T-helper 17 cell (primary cell): ENCODE results near the gene ATN1. TPM values are rescaled to one million over a fixed set of nuclear protein-coding genes. Genes with fewer than 3 reads are reported as not detected.
A peak's percentile ranks its signal among the peaks of the same experiment; 100 is the strongest.
"Not testable (repeated sequence)": the region's sequence is repeated elsewhere in the genome, so short reads cannot be mapped to it uniquely, and the experiment has no call there.

Experiments
- ATAC-seq: fragments of 150-1000 bp; cut with Tn5 transposase; 2 replicates; pipeline ENCODE4 v1.10.0; 2021; ENCODE audit warnings: mild to moderate bottlenecking, moderate library complexity
- DNase-seq, 3 donors: peaks; one replicate each; pipeline versions ENCODE4 v3.0.0 to v3.0.0-alpha.2; 2020 to 2021
- H3K9me3 ChIP-seq: one replicate; pipeline ENCODE4 v1.7.0; 2013; ENCODE audit warnings: low read length, mild to moderate bottlenecking; ENCODE audit not compliant: control insufficient read depth, poor library complexity, severe bottlenecking
- H3K27ac Mint-ChIP-seq: one replicate; pipeline ENCODE4 v1.8.0; 2022; ENCODE audit warnings: mild to moderate bottlenecking, moderate library complexity, mixed read lengths
- H3K27me3 Mint-ChIP-seq: one replicate; pipeline ENCODE4 v1.8.0; 2022; ENCODE audit warnings: mixed read lengths
- H3K36me3 Mint-ChIP-seq: one replicate; pipeline ENCODE4 v1.8.0; 2022; ENCODE audit warnings: low read depth, mixed read lengths
- H3K4me1 Mint-ChIP-seq: one replicate; pipeline ENCODE4 v1.8.0; 2022; ENCODE audit warnings: mild to moderate bottlenecking, mixed read lengths
- H3K4me3 Mint-ChIP-seq: one replicate; pipeline ENCODE4 v1.8.0; 2022; ENCODE audit warnings: mild to moderate bottlenecking, moderate library complexity, mixed read lengths
- total RNA-seq, 4 donors: library from RNA in 2 of 4; stranded (reverse) in 2 of 4; gene quantifications; one replicate each; pipeline ENCODE4 v1.2.3 and lab custom pipeline; 2022 to 2026

The ATN1 gene
- 10 to 100 TPM; 24.1 to 28.9 TPM for total RNA-seq
- total RNA-seq (lab: John Stamatoyannopoulos, UW), result 6.1 to 9.6 reads per million in 2 donors

GRCh38 chr12:6927379-6928021 lies at the start of gene ATN1:
ATN1 (plus strand) TSS chr12:6927959; CDS start chr12:6934002, 6,043 bp downstream.
- Mint-ChIP-seq H3K36me3 (no peaks in the 10 kb centered on the region), H3K4me3 (peak within 1 kb of the TSS; percentile 98), H3K4me1 (peaks cover 48% of the 10 kb centered on the region), H3K27ac (peak within 1 kb of the TSS; percentile 97), H3K27me3 (no peaks in the 10 kb centered on the region)
- no peaks in the 10 kb centered on the region for H3K9me3 ChIP-seq
- DNase-seq, result peak in 2 of 3 donors; percentile 25 to 36
- ATAC-seq, result peak; percentile 30

DNA sequence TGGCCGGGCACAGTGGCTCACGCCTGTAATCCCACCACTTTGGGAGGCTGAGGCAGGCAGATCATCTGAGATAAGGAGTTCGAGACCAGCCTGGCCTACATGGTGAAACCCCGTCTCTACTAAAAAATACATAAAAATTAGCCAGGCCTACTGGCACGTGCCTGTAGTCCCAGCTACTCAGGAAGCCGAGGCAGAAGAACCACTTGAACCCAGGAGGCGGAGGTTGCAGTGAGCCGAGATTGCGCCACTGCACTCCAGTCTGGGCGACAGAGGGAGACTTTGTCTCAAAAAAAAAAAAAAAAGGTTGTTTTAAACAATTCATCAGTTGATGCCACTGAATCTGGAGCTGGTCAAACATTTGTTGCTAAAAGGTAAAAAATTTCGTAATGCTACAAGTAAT lies 47.9 kb upstream of the ATN1 start:
- not testable (repeated sequence) for H3K27me3 Mint-ChIP-seq, H3K27ac Mint-ChIP-seq, H3K4me3 Mint-ChIP-seq, H3K9me3 ChIP-seq, H3K4me1 Mint-ChIP-seq, ATAC-seq, H3K36me3 Mint-ChIP-seq, DNase-seq

- ATAC-seq (no peak), DNase-seq (no peak)
- Mint-ChIP-seq H3K4me3 (no peak overlapping the region), H3K27me3 (no peaks in the 10 kb centered on the region), H3K36me3 (no peaks in the 10 kb centered on the region), H3K27ac (no peak overlapping the region), H3K4me1 (no peaks in the 10 kb centered on the region)
- no peaks in the 10 kb centered on the region for H3K9me3 ChIP-seq
These were observed 44.5 kb upstream of the ATN1 start for GRCh38 chr12:6883252-6883651.

- H3K36me3 Mint-ChIP-seq, result no peaks in the 10 kb centered on the region
- ATAC-seq (no peak), DNase-seq (no peak)
- no peak overlapping the region for H3K4me3 Mint-ChIP-seq
- H3K4me1 Mint-ChIP-seq, result no peaks in the 10 kb centered on the region
- H3K27ac Mint-ChIP-seq, result no peak overlapping the region
- H3K9me3 ChIP-seq, result no peaks in the 10 kb centered on the region
- no peaks in the 10 kb centered on the region for H3K27me3 Mint-ChIP-seq
These were observed 44.1 kb upstream of the ATN1 start for GRCh38 chr12:6883683-6884082.

- Mint-ChIP-seq H3K4me1 (no peaks in the 10 kb centered on the region), H3K27ac (no peak overlapping the region), H3K4me3 (no peak overlapping the region), H3K36me3 (no peaks in the 10 kb centered on the region), H3K27me3 (no peaks in the 10 kb centered on the region)
- no peaks in the 10 kb centered on the region for H3K9me3 ChIP-seq
- ATAC-seq, result no peak
- no peak for DNase-seq
These were observed 43.2 kb upstream of the ATN1 start for GRCh38 chr12:6884539-6884938.

- not testable (repeated sequence) for H3K27ac Mint-ChIP-seq, H3K36me3 Mint-ChIP-seq, H3K4me3 Mint-ChIP-seq, DNase-seq, ATAC-seq, H3K27me3 Mint-ChIP-seq, H3K9me3 ChIP-seq, H3K4me1 Mint-ChIP-seq
These were observed 41.4 kb upstream of the ATN1 start for GRCh38 chr12:6886206-6886999.

DNA sequence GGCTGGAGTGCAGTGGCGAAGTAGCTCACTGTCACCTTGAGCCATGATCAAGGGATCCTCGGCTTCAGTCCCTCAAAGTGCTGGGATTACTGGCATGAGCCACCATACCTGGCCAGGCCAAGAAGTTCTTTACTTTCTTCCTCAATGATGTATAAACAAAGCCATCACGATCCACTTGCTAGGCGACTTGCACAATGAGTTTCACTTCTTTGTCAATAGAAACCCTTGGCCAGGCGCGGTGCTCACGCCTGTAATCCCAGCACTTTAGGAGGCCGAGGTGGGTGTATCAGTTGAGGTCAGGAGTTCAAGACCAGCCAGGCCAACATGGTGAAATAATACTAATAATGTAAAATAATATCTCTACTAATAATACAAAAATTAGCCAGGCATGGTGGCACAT lies 40.3 kb upstream of the ATN1 start:
- no peaks in the 10 kb centered on the region for H3K9me3 ChIP-seq
- H3K27ac Mint-ChIP-seq, result no peak overlapping the region
- ATAC-seq (no peak), DNase-seq (no peak)
- no peak overlapping the region for H3K4me3 Mint-ChIP-seq
- H3K27me3 Mint-ChIP-seq, result no peaks in the 10 kb centered on the region
- no peaks in the 10 kb centered on the region for H3K36me3 Mint-ChIP-seq
- peaks cover 5% of the 10 kb centered on the region for H3K4me1 Mint-ChIP-seq

GRCh38 chr12:6888360-6888759 lies 39.4 kb upstream of the ATN1 start:
- H3K4me3 Mint-ChIP-seq, result no peak overlapping the region
- no peak overlapping the region for H3K27ac Mint-ChIP-seq
- H3K9me3 ChIP-seq, result no peaks in the 10 kb centered on the region
- peaks cover 5% of the 10 kb centered on the region for H3K4me1 Mint-ChIP-seq
- DNase-seq (no peak), ATAC-seq (no peak)
- H3K27me3 Mint-ChIP-seq, result no peaks in the 10 kb centered on the region
- H3K36me3 Mint-ChIP-seq, result no peaks in the 10 kb centered on the region

- ATAC-seq, result not testable (repeated sequence)
These were observed 39.0 kb upstream of the ATN1 start for GRCh38 chr12:6888794-6889193.

DNA sequence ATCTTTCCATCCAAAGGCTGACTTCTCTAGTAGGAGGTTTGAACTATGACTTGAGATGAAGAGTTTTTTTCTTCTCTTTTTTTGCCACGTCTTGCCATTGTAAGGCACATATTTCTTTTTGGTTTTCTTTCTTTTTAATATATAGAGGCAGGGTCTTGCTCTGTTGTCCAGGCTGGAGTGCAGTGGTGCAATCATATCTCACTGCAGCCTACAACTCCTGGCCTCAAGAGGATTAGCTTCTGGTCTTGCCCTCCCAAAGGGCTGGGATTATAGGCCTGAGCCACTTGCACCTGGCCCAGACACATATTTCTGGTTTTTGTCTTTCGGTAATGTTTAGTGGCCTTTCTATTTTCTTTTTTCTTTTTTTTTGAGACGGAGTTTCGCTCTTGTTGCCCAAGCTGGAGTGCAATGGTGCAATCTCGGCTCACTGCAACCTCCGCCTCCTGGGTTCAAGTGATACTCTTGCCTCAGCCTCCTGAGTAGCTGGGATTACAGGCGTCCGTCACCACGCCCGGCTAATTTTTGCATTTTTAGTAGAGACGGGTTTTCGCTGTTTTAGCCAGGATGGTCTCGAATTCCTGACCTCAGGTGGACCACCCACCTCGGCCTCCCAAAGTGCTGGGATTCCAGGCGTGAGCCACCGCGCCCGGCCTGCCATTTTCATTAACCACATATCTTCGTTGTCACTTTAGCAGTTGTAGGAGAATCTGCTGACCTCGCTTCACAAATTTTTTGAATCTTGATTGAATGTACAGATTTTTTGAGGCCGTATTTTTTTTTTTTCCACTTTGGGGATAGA lies 37.8 kb upstream of the ATN1 start:
- H3K9me3 ChIP-seq, H3K4me1 Mint-ChIP-seq, ATAC-seq, H3K4me3 Mint-ChIP-seq, DNase-seq, H3K27me3 Mint-ChIP-seq, H3K36me3 Mint-ChIP-seq: not testable (repeated sequence)
- H3K27ac Mint-ChIP-seq, result peak overlapping the region; percentile 75

More at GRCh38 chr12:6888794-6889193, 39.0 kb upstream of the ATN1 start:
- DNase-seq, H3K27me3 Mint-ChIP-seq, H3K4me1 Mint-ChIP-seq, H3K9me3 ChIP-seq, H3K36me3 Mint-ChIP-seq, H3K4me3 Mint-ChIP-seq, H3K27ac Mint-ChIP-seq: not testable (repeated sequence)

GRCh38 chr12:6890789-6891645 lies 36.7 kb upstream of the ATN1 start:
- DNase-seq (peak; percentile 99 to 100 (median 99)), ATAC-seq (peak; percentile 96)
- H3K4me1 Mint-ChIP-seq, result peaks cover 5% of the 10 kb centered on the region
- H3K9me3 ChIP-seq, result no peaks in the 10 kb centered on the region
- H3K27me3 Mint-ChIP-seq, result no peaks in the 10 kb centered on the region
- peak overlapping the region; percentile 82 for H3K4me3 Mint-ChIP-seq
- H3K36me3 Mint-ChIP-seq, result no peaks in the 10 kb centered on the region
- peak overlapping the region; percentile 95 for H3K27ac Mint-ChIP-seq

GRCh38 chr12:6891646-6892001 lies 36.1 kb upstream of the ATN1 start:
- no peaks in the 10 kb centered on the region for H3K36me3 Mint-ChIP-seq
- H3K27ac Mint-ChIP-seq, result peak overlapping the region; percentile 95
- ATAC-seq (no peak), DNase-seq (no peak)
- peak overlapping the region; percentile 82 for H3K4me3 Mint-ChIP-seq
- H3K9me3 ChIP-seq, result no peaks in the 10 kb centered on the region
- no peaks in the 10 kb centered on the region for H3K27me3 Mint-ChIP-seq
- peaks cover 5% of the 10 kb centered on the region for H3K4me1 Mint-ChIP-seq
